Embryonic facial prominence (tissue), 1 donor: Measurements from ENCODE around the gene RRM2.
"Not testable (repeated sequence)": the region's sequence is repeated elsewhere in the genome, so short reads cannot be mapped to it uniquely, and the experiment has no call there.

ENCODE experiments used
- DNase-seq: peaks from one replicate; pipeline ENCODE4 v3.0.0-alpha.2; 2016; ENCODE audit errors: extremely low spot score

RRM2 gene

GRCh38 chr2:10091182-10091888, 31.2 kb upstream of the RRM2 start:
- no peak for DNase-seq

- DNase-seq: not testable (repeated sequence)
Observed at GRCh38 chr2:10091889-10092244, 30.7 kb upstream of the RRM2 start.

GRCh38 chr2:10094271-10094814, 28.2 kb upstream of the RRM2 start:
- DNase-seq: no peak

GRCh38 chr2:10095175-10095574, 27.4 kb upstream of the RRM2 start:
- DNase-seq: no peak

- no peak for DNase-seq
Observed at GRCh38 chr2:10096641-10097040, 25.9 kb upstream of the RRM2 start.

GRCh38 chr2:10097352-10098148, 25.0 kb upstream of the RRM2 start:
- DNase-seq: no peak

- no peak for DNase-seq
Observed at GRCh38 chr2:10101491-10101890, 21.0 kb upstream of the RRM2 start.

- no peak for DNase-seq
Observed at GRCh38 chr2:10103179-10103578, 19.4 kb upstream of the RRM2 start.

- not testable (repeated sequence) for DNase-seq
Observed at GRCh38 chr2:10104906-10105305, 17.6 kb upstream of the RRM2 start.

- DNase-seq: no peak
Observed at GRCh38 chr2:10109311-10109710, 13.2 kb upstream of the RRM2 start.

- no peak for DNase-seq
Observed at GRCh38 chr2:10119027-10119325, 3.6 kb upstream of the RRM2 start.

GRCh38 chr2:10119601-10120157, 2.9 kb upstream of the RRM2 start:
- DNase-seq: no peak

- DNase-seq: peak; percentile 53
Observed at GRCh38 chr2:10120158-10120876, 2.2 kb upstream of the RRM2 start.

- DNase-seq: no peak
Observed at GRCh38 chr2:10120877-10121574, 1.5 kb upstream of the RRM2 start.

GRCh38 chr2:10123281-10123680, 742 bp downstream of the RRM2 start:
- DNase-seq: no peak

- DNase-seq: peak; percentile 65
Observed at GRCh38 chr2:10124538-10125045, 2.1 kb downstream of the RRM2 start.

- DNase-seq: no peak
Observed at GRCh38 chr2:10125842-10126631, 3.5 kb downstream of the RRM2 start.

GRCh38 chr2:10126632-10127026, 4.1 kb downstream of the RRM2 start:
- DNase-seq: no peak

- DNase-seq: no peak
Observed at GRCh38 chr2:10128420-10128819, 5.9 kb downstream of the RRM2 start.

GRCh38 chr2:10129490-10129889, 7.0 kb downstream of the RRM2 start:
- DNase-seq: no peak
